B cell (primary cell): Measurements from ENCODE around the gene SAG. TPM values are rescaled to one million over a fixed set of nuclear protein-coding genes. Genes with fewer than 3 reads are reported as not detected.
A peak's percentile ranks its signal among the peaks of the same experiment; 100 is the strongest.

Experiments
- ATAC-seq: fragments of 200-7000 bp; cut with Tn5 transposase; one replicate; pipeline ENCODE4 v1.10.0; 2021; ENCODE audit warnings: low read depth, mild to moderate bottlenecking, moderate number of reproducible peaks, moderate library complexity
- CTCF ChIA-PET: fragments of 350-600 bp; sonication (Branson Sonifier 250); formaldehyde crosslinking; loops from one replicate; lab custom pipeline; 2021; ENCODE audit warnings: antibody characterized with exemption, inconsistent platforms; lab: Charles Lee
- POLR2A ChIA-PET: fragments of 350-600 bp; sonication (Branson Sonifier 250); formaldehyde crosslinking; loops from one replicate; lab custom pipeline; 2021; ENCODE audit warnings: antibody characterized with exemption; lab: Charles Lee
- DNase-seq: peaks from one replicate; pipeline ENCODE4 v3.0.0; 2013
- H2AFZ ChIP-seq: 2 replicates; pipeline ENCODE4 v1.6.1; 2012; ENCODE audit warnings: mild to moderate bottlenecking, low read depth, low read length; ENCODE audit not compliant: insufficient read depth, poor library complexity, severe bottlenecking
- H3K27ac ChIP-seq, 2 donors: 1 replicate in 1 of 2; 2 replicates in 1 of 2; pipeline ENCODE4 v1.5.1; 2012 to 2013; ENCODE audit warnings: low read length in 2 of 2, mild to moderate bottlenecking in 2 of 2, moderate library complexity in 1 of 2
- H3K27me3 ChIP-seq, 4 experiments: fragments of 200-600 bp in 1 of 4; sonication (generic) in 1 of 4; replicated peaks in 1 of 4; 1 replicate in 2 of 4; 2 replicates in 2 of 4; pipeline versions ENCODE4 v1.6.1 to v1.7.0; 2013 to 2016; ENCODE audit warnings: low read length in 3 of 4, mild to moderate bottlenecking in 2 of 4, mixed read lengths in 1 of 4, moderate library complexity in 1 of 4; ENCODE audit not compliant: insufficient read depth in 4 of 4, control insufficient read depth in 3 of 4; ENCODE audit errors: control extremely low read depth in 1 of 4
- H3K36me3 ChIP-seq, 2 experiments: replicated peaks in 1 of 2; 1 replicate in 1 of 2; 2 replicates in 1 of 2; pipeline versions ENCODE4 v1.6.1 to v1.7.1; 2013; ENCODE audit warnings: low read length in 1 of 2; ENCODE audit not compliant: insufficient read depth in 2 of 2, control insufficient read depth in 1 of 2; ENCODE audit errors: control extremely low read depth in 1 of 2, extremely low read depth in 1 of 2
- H3K4me1 ChIP-seq, 2 donors: fragments of 200-600 bp in 1 of 2; sonication (generic) in 1 of 2; 1 replicate in 1 of 2; 2 replicates in 1 of 2; pipeline versions ENCODE4 v1.5.1 to v1.6.1; 2013 to 2017; ENCODE audit warnings: low read length in 2 of 2; ENCODE audit not compliant: control insufficient read depth in 2 of 2, insufficient read depth in 2 of 2
- H3K4me2 ChIP-seq: replicated peaks from 2 replicates; pipeline ENCODE3; 2012; ENCODE audit warnings: mild to moderate bottlenecking, low read depth, low read length; ENCODE audit not compliant: poor library complexity, severe bottlenecking
- H3K4me3 ChIP-seq, 5 experiments: fragments of 200-600 bp in 1 of 5; sonication (generic) in 1 of 5; 1 replicate in 3 of 5; 2 replicates in 2 of 5; pipeline versions ENCODE4 v1.5.1 to v1.7.0; 2011 to 2016; ENCODE audit warnings: low read length in 4 of 5, mild to moderate bottlenecking in 4 of 5, low read depth in 2 of 5, control low read depth in 1 of 5, moderate library complexity in 1 of 5; ENCODE audit not compliant: insufficient read depth in 1 of 5; ENCODE audit errors: control extremely low read depth in 1 of 5, extremely low read depth in 1 of 5
- H3K79me2 ChIP-seq: fragments of 200-600 bp; sonication (generic); one replicate; pipeline ENCODE4 v1.6.0; 2016; ENCODE audit warnings: low read length; ENCODE audit not compliant: control insufficient read depth, insufficient read depth
- H3K9ac ChIP-seq: fragments of 200-600 bp; sonication (generic); 2 replicates; pipeline ENCODE4 v1.6.1; 2017; ENCODE audit warnings: mild to moderate bottlenecking, low read length, moderate library complexity
- H3K9me3 ChIP-seq, 3 donors: one replicate each; pipeline versions ENCODE4 v1.6.1 to v1.7.1; 2013; ENCODE audit warnings: low read length in 2 of 3; ENCODE audit not compliant: control insufficient read depth in 2 of 3, insufficient read depth in 1 of 3; ENCODE audit errors: control extremely low read depth in 1 of 3
- H4K20me1 ChIP-seq: 2 replicates; pipeline ENCODE4 v1.6.0; 2012; ENCODE audit warnings: mild to moderate bottlenecking, low read length; ENCODE audit not compliant: insufficient read depth, control insufficient read depth, poor library complexity, severe bottlenecking
- H3K27ac Mint-ChIP-seq: one replicate; pipeline ENCODE4 v1.8.0; 2021; ENCODE audit warnings: mixed read lengths
- H3K27me3 Mint-ChIP-seq: one replicate; pipeline ENCODE4 v1.8.0; 2021; ENCODE audit warnings: mixed read lengths
- H3K4me1 Mint-ChIP-seq: one replicate; pipeline ENCODE4 v1.8.0; 2021; ENCODE audit warnings: mixed read lengths
- H3K4me3 Mint-ChIP-seq: one replicate; pipeline ENCODE4 v1.8.0; 2021; ENCODE audit warnings: mixed read lengths
- H3K9me3 Mint-ChIP-seq: one replicate; pipeline ENCODE4 v1.8.0; 2022; ENCODE audit warnings: mixed read lengths; ENCODE audit not compliant: insufficient read depth
- CTCF ChIP-seq: fragments of 200-600 bp; IDR thresholded peaks from one replicate; pipeline ENCODE4 v1.8.0; 2022; ENCODE audit warnings: antibody characterized with exemption, mild to moderate bottlenecking
- EZH2 ChIP-seq: IDR thresholded peaks from 2 replicates; pipeline ENCODE4 v1.6.1; 2012; ENCODE audit warnings: borderline replicate concordance, low read depth, mild to moderate bottlenecking, moderate library complexity, low read length; ENCODE audit not compliant: insufficient read depth, poor library complexity, severe bottlenecking
- WGBS: methylation state at CpG from one replicate; pipeline ENCODE4 v1.1.5; 2013; ENCODE audit warnings: missing lambda C conversion rate; ENCODE audit not compliant: insufficient coverage; 5-methylcytosine and 5-hydroxymethylcytosine counted together
- intact Hi-C: fragments of 100-400 bp; cut with micrococcal nuclease; formaldehyde crosslinking; loops from one replicate; pipeline ENCODE4 v1.10.0; 2022
- polyA plus RNA-seq: library from polyadenylated mRNA; depleted of rRNA; stranded (reverse); fragments of >200 nt; gene quantifications from 2 replicates; pipeline ENCODE4 v1.2.3, GENCODE V29; 2012
- total RNA-seq, 2 donors: library from RNA; stranded (reverse); fragments of 120-200 nt in 1 of 2; gene quantifications; 1 replicate in 1 of 2; 2 replicates in 1 of 2; pipeline versions ENCODE4 v1.2.3 to v1.2.4, GENCODE V29; 2013 to 2022

SAG gene
- total and polyA plus RNA-seq, 2 donors (not counting 1 experiment from before 2014, with no cell fraction given) = 0.03 to 0.17 TPM

DNA sequence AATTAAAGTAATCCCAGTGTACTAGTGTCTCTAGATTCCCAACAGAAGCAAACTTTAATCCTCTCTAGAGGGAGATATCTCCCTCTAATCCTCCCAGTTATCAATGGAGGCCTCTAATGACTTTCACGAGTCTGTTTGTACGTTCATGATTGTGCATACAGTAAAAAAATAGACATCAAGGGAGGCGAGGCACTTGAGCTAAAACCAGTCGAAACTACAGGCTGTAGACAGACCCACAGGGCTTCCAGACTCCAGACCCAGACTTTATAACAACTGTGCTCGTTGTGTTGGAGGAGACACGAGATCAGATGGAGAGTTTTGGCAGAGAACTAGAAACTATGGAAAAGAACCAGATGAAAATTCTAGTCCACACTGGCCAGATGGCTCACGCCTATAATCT, 53.7 kb downstream of the SAG start:
- Mint-ChIP-seq H3K4me3 (peak overlapping the region; percentile 40), H3K4me1 (peaks cover 77% of the 10 kb centered on the region), H3K9me3 (peaks cover 11% of the 10 kb centered on the region), H3K27me3 (no peaks in the 10 kb centered on the region), H3K27ac (peak overlapping the region; percentile 44)
- peaks cover 14 to 20% of the 10 kb centered on the region in 2 experiments for H3K36me3 ChIP-seq
- H3K4me1 ChIP-seq = peaks cover 63 to 64% of the 10 kb centered on the region in 2 donors
- H2AFZ ChIP-seq = no peak overlapping the region
- TF ChIP-seq CTCF (no peak), EZH2 (no peak)
- peaks cover under 1% of the 10 kb centered on the region for H4K20me1 ChIP-seq
- no peak overlapping the region for H3K4me3 ChIP-seq
- H3K27me3 ChIP-seq = no peaks in the 10 kb centered on the region
- intact Hi-C loops = no loop called here
- ChIA-PET POLR2A (no interaction called here), CTCF (interaction anchor here (0.6 kb wide), 1 partner anchor 31 kb away, joined by 3 read pairs; no protein-coding TSS in a partner anchor)
- H3K4me2 ChIP-seq = no peak overlapping the region
- peaks cover 100% of the 10 kb centered on the region for H3K79me2 ChIP-seq
- ATAC-seq (no peak), DNase-seq (no peak)
- H3K27ac ChIP-seq = peak overlapping the region in 1 of 2 donors; percentile 16
- H3K9ac ChIP-seq = no peak overlapping the region
- H3K9me3 ChIP-seq = peaks cover 6 to 15% (median 15%) of the 10 kb centered on the region in 3 donors
- 100% methylated on average over 3 of the region's 7 CpGs for WGBS

- Histone ChIP-seq H3K27me3 (no peaks in the 10 kb centered on the region), H3K27ac (no peak overlapping the region), H3K4me2 (no peak overlapping the region), H4K20me1 (peaks cover 11% of the 10 kb centered on the region), H3K4me3 (no peak overlapping the region), H2AFZ (no peak overlapping the region), H3K9ac (no peak overlapping the region), H3K4me1 (peaks cover 52 to 62% of the 10 kb centered on the region in 2 donors), H3K79me2 (peaks cover 100% of the 10 kb centered on the region), H3K36me3 (peaks cover 14 to 20% of the 10 kb centered on the region in 2 experiments), H3K9me3 (peaks cover 6 to 15% (median 15%) of the 10 kb centered on the region in 3 donors)
- DNase-seq (no peak), ATAC-seq (no peak)
- no peak overlapping the region for H3K27ac Mint-ChIP-seq
- intact Hi-C loops = no loop called here
- peaks cover 11% of the 10 kb centered on the region for H3K9me3 Mint-ChIP-seq
- H3K4me3 Mint-ChIP-seq = no peak overlapping the region
- ChIA-PET CTCF (interaction anchor here (1.2 to 1.3 kb wide), 2 partner anchors 26 to 31 kb away, joined by 3 to 4 read pairs; no protein-coding TSS in a partner anchor), POLR2A (no interaction called here)
- no CpG with 5 or more reads among the region's 2 CpGs for WGBS
- H3K27me3 Mint-ChIP-seq = no peaks in the 10 kb centered on the region
- peaks cover 73% of the 10 kb centered on the region for H3K4me1 Mint-ChIP-seq
- TF ChIP-seq CTCF (no peak), EZH2 (no peak)
Observed at GRCh38 chr2:233362742-233363141, 55.1 kb downstream of the SAG start.
